DMS153 (cell line): Measurements from ENCODE around the gene CASTOR1.

Experiments
- DNase-seq: peaks from one replicate; lab custom pipeline; 2025; lab: John Stamatoyannopoulos, UW

Gene CASTOR1

GRCh38 chr22:30245181-30245984, 43.9 kb downstream of the CASTOR1 start:
- no peak for DNase-seq

- DNase-seq, result no peak
Observed at GRCh38 chr22:30244641-30245040, 44.7 kb downstream of the CASTOR1 start.

GRCh38 chr22:30244066-30244465, 45.2 kb downstream of the CASTOR1 start:
- DNase-seq, result no peak

DNA sequence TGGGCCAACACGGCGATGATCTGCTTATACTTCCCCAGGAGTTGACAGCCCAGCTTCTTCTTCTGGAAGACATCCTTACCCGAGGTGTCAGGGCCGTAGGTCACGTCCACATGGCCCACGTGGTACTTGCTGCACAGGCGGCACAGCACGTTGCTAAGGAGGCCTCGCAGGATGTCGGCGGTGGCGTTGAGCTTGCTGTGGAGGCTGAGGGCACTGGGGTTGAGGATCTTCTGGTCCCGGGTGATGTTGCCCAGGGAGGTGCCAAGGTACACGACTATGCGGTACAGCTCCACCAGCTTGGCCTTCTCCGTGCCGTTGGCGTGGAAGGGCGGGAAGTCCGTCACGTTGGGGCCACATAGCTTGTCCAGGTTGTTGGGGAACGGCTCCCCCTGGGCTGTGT, 45.6 kb downstream of the CASTOR1 start:
- no peak for DNase-seq

- no peak for DNase-seq
Observed at GRCh38 chr22:30241576-30242371, 47.5 kb downstream of the CASTOR1 start.

GRCh38 chr22:30240541-30241417, 48.5 kb downstream of the CASTOR1 start:
- DNase-seq, result no peak

- no peak for DNase-seq
Observed at GRCh38 chr22:30239488-30240405, 49.6 kb downstream of the CASTOR1 start.

- no peak for DNase-seq
Observed at GRCh38 chr22:30238661-30239487, 50.4 kb downstream of the CASTOR1 start.

DNA sequence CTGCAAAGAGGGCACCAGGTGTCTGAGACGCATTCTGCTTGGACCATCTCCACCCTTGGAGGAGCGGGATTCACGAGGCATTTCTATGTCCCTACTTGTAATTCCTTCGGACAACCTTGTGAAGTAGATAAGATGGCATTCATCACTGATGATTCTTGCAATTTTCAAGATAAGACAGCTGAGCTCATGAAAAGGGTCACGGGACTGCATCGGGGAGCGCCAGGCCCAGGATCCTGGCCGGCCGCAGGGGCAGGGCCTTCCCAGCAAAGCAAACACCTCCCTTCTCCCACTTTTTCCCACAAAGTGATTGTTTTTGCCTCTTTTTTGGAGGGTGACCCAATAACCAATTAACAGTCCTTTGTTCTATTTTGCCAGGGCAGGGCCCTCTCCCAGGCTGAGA, 51.2 kb downstream of the CASTOR1 start:
- DNase-seq, result no peak

- DNase-seq, result no peak
Observed at GRCh38 chr22:30236875-30237274, 52.4 kb downstream of the CASTOR1 start.

GRCh38 chr22:30235687-30236170, 53.6 kb downstream of the CASTOR1 start:
- no peak for DNase-seq
